ENCODE measurements around the gene TEDC2. TPM values are rescaled to one million over a fixed set of nuclear protein-coding genes. Genes with fewer than 3 reads are reported as not detected.
A peak's percentile ranks its signal among the peaks of the same experiment; 100 is the strongest.

TEDC2 gene
- total RNA-seq, 1 donor from 2014 or later: 2.5 TPM

- no peak for DNase-seq (ENCODE audit: extremely low spot score in 2 of 2)
- intact Hi-C loops (cut with DNase I): no loop called here
- no peaks in the 10 kb centered on the region for H3K27me3 ChIP-seq
- H3K27ac ChIP-seq: no peak overlapping the region
- H3K4me3 ChIP-seq: no peak overlapping the region
- H3K36me3 ChIP-seq: peaks cover 0 to 10% of the 10 kb centered on the region in 2 donors
- TF ChIP-seq, protein P1, sequence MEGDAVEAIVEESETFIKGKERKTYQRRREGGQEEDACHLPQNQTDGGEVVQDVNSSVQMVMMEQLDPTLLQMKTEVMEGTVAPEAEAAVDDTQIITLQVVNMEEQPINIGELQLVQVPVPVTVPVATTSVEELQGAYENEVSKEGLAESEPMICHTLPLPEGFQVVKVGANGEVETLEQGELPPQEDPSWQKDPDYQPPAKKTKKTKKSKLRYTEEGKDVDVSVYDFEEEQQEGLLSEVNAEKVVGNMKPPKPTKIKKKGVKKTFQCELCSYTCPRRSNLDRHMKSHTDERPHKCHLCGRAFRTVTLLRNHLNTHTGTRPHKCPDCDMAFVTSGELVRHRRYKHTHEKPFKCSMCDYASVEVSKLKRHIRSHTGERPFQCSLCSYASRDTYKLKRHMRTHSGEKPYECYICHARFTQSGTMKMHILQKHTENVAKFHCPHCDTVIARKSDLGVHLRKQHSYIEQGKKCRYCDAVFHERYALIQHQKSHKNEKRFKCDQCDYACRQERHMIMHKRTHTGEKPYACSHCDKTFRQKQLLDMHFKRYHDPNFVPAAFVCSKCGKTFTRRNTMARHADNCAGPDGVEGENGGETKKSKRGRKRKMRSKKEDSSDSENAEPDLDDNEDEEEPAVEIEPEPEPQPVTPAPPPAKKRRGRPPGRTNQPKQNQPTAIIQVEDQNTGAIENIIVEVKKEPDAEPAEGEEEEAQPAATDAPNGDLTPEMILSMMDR (IDR thresholded peaks at IDR 0.05): no peak
- TF ChIP-seq POLR2A (IDR thresholded peaks at IDR 0.05) (no peak), POLR2AphosphoS5 (IDR thresholded peaks at IDR 0.05; ENCODE audit: insufficient read depth in 1 of 2, low read depth in 1 of 2) (peak in 1 of 2 donors; percentile 16)
- peaks cover 62% of the 10 kb centered on the region for H3K4me1 ChIP-seq
- no peaks in the 10 kb centered on the region for H3K9me3 ChIP-seq
Measured at GRCh38 chr16:2498531-2499253, 38.8 kb downstream of the TEDC2 start.

- no peaks in the 10 kb centered on the region for H3K27me3 ChIP-seq
- H3K9me3 ChIP-seq: no peaks in the 10 kb centered on the region
- peaks cover 0 to 10% of the 10 kb centered on the region in 2 donors for H3K36me3 ChIP-seq
- no peak overlapping the region for H3K27ac ChIP-seq
- no peak for DNase-seq (ENCODE audit: extremely low spot score in 2 of 2)
- peaks cover 62% of the 10 kb centered on the region for H3K4me1 ChIP-seq
- no peak overlapping the region for H3K4me3 ChIP-seq
- intact Hi-C loops (cut with DNase I): no loop called here
- TF ChIP-seq POLR2A (IDR thresholded peaks at IDR 0.05): no peak
- no peak for TF ChIP-seq POLR2AphosphoS5 (IDR thresholded peaks at IDR 0.05; ENCODE audit: insufficient read depth in 1 of 2, low read depth in 1 of 2)
- TF ChIP-seq, protein P1 (IDR thresholded peaks at IDR 0.05): no peak
Measured at GRCh38 chr16:2499454-2499853, 39.5 kb downstream of the TEDC2 start.

GRCh38 chr16:2499890-2500429 is 40.1 kb downstream of the TEDC2 start:
- H3K4me3 ChIP-seq: no peak overlapping the region
- no peak for DNase-seq (ENCODE audit: extremely low spot score in 2 of 2)
- TF ChIP-seq, protein P1 (IDR thresholded peaks at IDR 0.05): no peak
- no peak for TF ChIP-seq POLR2AphosphoS5 (IDR thresholded peaks at IDR 0.05; ENCODE audit: insufficient read depth in 1 of 2, low read depth in 1 of 2)
- TF ChIP-seq POLR2A (IDR thresholded peaks at IDR 0.05): no peak
- H3K36me3 ChIP-seq: peaks cover 0 to 10% of the 10 kb centered on the region in 2 donors
- intact Hi-C loops (cut with DNase I): loop anchor here (5.0 kb wide), 1 partner anchor 73 kb away; the partner anchor contains the start of gene CCNF
- no peaks in the 10 kb centered on the region for H3K27me3 ChIP-seq
- H3K9me3 ChIP-seq: no peaks in the 10 kb centered on the region
- H3K4me1 ChIP-seq: peaks cover 62% of the 10 kb centered on the region
- H3K27ac ChIP-seq: no peak overlapping the region

DNA sequence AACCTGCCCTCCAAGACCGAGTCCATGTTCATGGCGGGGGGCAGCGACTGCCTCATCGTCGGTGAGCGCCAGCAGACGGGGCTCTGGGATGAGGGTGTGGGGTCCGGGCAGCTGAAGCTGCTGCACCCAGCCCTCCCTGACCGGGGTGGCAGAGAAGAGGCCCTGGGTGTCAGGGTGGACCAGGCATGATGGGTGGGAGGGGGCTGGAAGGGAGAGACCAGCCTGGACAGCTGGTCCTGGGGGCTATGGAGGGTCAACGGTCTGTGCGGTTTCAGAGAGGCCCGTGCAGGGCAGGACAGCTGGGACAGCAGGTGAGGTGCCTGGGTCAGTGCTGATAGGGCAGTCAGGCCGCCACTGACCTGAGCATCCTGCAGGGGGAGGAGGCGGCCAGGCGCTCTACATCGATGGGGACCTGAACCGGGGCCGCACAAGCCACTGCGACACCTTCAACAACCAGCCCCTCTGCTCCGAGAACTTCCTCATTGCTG is 40.6 kb downstream of the TEDC2 start:
- Histone ChIP-seq H3K4me3 (no peak overlapping the region), H3K36me3 (peaks cover 0 to 10% of the 10 kb centered on the region in 2 donors), H3K9me3 (no peaks in the 10 kb centered on the region), H3K27ac (no peak overlapping the region), H3K27me3 (no peaks in the 10 kb centered on the region), H3K4me1 (peaks cover 62% of the 10 kb centered on the region)
- no peak for TF ChIP-seq POLR2A (IDR thresholded peaks at IDR 0.05)
- TF ChIP-seq, protein P1 (IDR thresholded peaks at IDR 0.05): no peak
- no peak for TF ChIP-seq POLR2AphosphoS5 (IDR thresholded peaks at IDR 0.05; ENCODE audit: insufficient read depth in 1 of 2, low read depth in 1 of 2)
- no peak for DNase-seq (ENCODE audit: extremely low spot score in 2 of 2)
- intact Hi-C loops (cut with DNase I): loop anchor here (5.0 kb wide), 1 partner anchor 73 kb away; the partner anchor contains the start of gene CCNF

Data from vagina (tissue), 2 donors.